Right hindlimb (tissue), 1 donor: ENCODE results near the gene ALKBH7.
"Not testable (repeated sequence)": the region's sequence is repeated elsewhere in the genome, so short reads cannot be mapped to it uniquely, and the experiment has no call there.

Experiments
- DNase-seq: peaks from one replicate; pipeline ENCODE4 v3.0.0-alpha.2; 2018

ALKBH7 gene, protein sequence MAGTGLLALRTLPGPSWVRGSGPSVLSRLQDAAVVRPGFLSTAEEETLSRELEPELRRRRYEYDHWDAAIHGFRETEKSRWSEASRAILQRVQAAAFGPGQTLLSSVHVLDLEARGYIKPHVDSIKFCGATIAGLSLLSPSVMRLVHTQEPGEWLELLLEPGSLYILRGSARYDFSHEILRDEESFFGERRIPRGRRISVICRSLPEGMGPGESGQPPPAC

GRCh38 chr19:6372594-6373095 is at the start of gene ALKBH7:
Gene ALKBH7, plus strand, starts transcription at chr19:6372794. Its CDS starts 27 bp downstream, at chr19:6372821.
- peak; percentile 99 for DNase-seq

DNA sequence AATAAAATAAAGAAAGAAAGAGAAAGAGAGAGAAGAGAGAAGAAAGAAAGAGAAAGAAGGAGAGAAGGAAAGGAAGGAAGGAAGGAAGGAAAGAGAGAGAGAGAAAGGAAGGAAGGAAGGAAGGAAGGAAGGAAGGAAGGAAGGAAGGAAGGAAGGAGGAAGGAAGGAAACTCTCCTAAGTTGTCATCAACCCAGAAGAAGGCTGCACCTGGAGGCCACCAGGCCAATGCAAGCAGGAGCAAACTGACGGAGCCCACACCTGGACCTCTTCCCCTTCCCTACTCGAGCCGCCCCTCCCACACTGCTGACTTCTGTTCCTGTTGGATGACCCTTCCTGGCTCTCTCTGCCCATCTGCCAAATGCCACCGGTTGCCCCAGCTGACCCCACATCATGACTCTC is 47.8 kb upstream of the ALKBH7 start:
- DNase-seq: no peak

DNA sequence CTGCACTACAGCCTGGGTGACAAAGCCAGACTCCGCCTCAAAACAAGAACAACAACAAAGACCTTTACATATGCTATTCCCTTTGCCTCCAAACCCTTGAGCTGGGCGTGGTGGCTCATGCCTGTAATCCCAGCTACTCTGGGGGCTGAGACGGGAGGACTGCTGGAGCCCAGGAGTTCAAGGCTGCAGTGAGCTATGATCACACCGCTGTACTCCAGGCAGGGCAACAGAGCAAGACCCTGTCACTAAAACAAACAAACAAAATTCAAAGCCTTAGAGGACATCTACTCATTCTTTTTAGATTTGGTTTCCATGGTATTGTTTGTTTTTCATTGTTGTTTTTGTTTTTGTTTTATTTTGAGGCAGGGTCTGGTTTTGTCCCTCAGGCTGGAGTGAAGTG is 47.0 kb upstream of the ALKBH7 start:
- no peak for DNase-seq

GRCh38 chr19:6326815-6327214 is 45.8 kb upstream of the ALKBH7 start:
- DNase-seq: no peak

DNA sequence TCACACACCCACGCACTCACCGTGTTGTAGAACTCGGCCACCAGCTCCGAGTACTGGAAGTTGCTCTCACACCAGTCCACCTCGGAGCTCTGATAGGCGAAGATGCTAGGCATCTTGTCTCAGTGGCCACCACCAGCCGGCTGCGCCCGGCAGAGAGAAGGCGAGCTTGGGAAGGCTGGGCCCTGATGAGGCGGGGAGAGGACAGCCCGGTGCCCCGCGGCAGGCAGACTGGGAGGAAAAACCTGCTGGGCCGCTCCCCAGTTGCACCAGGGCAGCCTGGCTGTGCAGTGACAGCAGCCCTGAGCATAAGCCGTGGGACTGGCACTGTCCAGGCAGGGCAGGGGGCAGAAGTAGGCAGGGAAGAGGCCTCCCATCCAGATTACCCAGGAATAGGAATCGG is 39.2 kb upstream of the ALKBH7 start, which contains the start of gene ACER1:
TSS of gene ACER1 (minus strand) at position 174 of the 400 bp plus-strand sequence. CDS start at position 113, 61 bp downstream.
- DNase-seq: no peak

GRCh38 chr19:6334490-6335285 is 37.9 kb upstream of the ALKBH7 start:
- no peak for DNase-seq

DNA sequence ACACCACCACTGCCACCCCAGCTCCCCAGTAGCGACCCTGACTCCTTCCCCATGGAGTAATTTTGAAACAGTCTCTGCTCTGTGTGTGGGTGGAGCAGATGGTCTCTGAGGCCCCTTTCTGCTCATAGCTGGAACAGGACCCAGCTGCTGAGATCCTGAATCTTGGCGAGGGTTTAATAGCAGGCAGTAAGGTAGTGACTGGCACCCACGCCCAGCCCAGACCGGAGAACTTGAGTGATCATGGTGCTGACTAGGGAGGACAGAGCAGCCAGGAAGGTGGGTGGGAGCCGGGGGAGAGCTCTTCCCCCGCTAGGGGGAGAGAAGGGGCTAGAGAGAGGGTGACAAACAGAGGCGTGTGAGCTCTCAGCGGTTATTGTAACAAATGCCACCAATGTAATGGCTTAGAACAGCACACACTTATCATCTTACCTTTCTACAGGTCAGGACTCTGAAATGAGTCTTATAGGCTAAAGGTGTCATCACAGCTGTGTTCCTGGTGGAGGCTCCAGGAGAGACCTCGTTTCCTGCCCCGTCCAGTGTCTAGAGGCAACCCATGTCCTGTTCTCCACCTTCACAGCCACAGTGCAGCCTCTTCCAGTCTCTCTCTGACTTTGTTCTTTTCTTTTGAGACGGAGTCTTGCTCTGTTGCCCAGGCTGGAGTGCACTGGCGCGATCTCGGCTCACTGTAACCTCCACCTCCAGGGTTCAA is 31.9 kb upstream of the ALKBH7 start:
- DNase-seq: no peak

GRCh38 chr19:6343462-6343861 is 29.1 kb upstream of the ALKBH7 start:
- DNase-seq: no peak

GRCh38 chr19:6349271-6349670 is 23.3 kb upstream of the ALKBH7 start:
- DNase-seq: not testable (repeated sequence)

DNA sequence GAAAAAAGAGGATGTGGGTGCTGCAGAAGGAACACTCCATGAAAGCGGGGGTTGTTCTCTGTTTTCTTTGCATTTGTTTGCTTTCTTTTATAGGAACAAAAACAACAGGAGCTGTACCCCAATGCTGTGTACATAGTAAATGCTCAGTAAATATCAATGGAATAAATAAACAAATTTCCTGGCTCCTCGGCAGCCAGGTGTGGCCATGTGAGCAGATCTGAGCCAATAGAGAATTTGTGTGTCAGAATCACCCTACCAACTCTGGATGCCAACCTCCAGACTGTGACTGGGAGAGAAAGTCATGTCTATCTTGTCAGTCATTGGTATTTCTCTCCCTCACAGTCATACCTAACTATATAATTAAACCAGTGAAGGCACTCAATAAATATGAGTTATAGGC is 21.9 kb upstream of the ALKBH7 start:
- DNase-seq: no peak

DNA sequence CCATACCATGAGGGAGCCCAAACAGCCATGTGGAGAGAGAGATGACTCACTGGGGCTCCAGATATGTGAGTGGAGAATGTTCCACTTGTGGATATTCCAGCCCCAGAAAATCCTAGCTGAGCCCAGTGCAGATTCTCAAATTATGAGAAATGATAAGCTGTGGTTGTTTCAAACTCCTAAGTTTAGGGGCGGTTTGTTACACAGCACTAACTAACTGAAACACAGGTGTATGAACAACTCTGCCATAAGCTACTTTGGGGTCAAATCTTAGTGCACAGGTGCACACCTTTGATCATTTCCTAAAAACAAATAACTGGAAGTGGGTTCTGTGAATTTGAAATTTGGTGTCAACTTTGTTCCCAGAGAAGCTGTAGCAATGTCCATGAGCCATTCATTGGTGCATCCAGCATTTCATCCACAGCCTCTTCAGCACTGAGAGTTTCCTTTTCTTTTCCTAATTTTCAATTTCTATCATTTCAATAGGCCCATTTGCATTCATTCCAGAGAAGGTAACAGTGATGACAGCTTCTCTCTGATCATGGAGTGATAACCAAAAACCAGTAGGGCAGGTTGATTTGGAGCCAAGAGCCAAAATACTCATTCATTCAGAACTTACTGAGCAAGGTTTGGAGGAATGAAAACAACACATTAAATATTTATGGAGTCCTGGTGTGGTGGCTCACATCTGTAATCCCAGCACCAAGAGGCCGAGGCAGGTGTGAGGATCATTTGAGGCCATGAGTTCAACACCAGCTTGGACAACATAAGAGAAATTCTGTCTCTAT is 20.0 kb upstream of the ALKBH7 start:
- no peak for DNase-seq

GRCh38 chr19:6354098-6354674 is 18.4 kb upstream of the ALKBH7 start:
- DNase-seq: no peak

DNA sequence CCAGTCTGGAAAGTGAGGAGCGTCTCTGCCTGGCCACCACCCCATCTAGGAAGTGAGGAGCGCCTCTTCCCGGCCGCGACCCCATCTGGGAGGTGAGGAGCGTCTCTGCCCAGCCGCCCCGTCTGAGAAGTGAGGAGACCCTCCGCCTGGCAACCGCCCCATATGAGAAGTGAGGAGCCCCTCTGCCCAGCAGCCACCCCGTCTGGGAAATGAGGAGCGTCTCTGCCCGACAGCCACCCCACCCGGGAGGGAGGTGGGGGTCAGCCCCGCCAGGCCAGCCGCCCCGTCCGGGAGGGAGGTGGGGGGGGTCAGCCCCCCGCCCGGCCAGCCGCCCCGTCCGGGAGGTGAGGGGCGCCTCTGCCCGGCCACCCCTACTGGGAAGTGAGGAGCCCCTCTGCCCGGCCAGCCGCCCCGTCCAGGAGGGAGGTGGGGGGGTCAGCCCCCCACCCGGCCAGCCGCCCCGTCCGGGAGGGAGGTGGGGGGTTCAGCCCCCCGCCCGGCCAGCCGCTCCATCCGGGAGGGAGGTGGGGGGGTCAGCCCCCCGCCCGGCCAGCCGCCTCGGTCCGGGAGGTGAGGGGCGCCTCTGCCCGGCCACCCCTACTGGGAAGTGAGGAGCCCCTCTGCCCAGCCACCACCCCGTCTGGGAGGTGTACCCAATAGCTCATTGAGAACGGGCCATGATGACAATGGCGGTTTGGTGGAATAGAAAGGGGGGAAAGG is 17.1 kb upstream of the ALKBH7 start:
- not testable (repeated sequence) for DNase-seq

DNA sequence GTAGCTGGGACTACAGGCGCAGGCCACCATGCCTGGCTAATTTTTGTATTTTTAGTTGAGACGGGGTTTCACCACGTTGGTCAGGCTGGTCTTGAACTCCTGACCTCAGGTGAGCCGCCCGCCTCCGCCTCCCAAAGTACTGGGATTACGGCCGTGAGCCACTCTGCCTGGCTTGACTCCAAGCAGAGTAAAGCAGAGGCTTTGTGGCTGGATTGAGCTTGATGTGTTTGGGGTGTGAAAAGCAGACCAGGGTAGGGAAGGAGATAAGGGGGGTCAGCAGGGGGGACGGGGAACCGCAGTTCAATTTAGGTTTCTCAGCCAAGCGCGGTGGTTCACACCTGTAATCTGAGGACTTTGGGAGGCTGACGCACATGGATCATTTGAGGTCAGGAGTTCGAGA is 15.4 kb upstream of the ALKBH7 start:
- DNase-seq: no peak

DNA sequence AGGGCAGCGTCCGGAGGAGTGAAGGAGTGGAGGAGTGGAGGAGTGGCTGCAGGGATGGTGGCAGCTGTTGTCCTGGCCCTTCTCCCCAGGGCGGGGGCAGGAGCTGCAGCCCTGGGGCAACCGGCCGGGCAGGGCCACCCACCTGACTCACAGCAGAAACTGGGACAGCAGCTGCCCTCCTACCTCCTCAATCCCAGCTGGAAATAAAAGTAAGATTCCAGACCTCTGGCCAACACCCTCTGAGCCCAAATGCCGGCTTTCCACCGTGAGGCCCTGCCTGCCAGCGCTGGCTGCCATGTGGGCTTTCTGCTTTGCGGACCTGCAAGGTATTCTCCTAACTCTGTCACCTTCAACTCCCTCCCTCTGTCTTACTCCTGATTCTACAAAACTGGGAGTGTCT is 14.6 kb upstream of the ALKBH7 start:
- DNase-seq: no peak

- no peak for DNase-seq
These were observed 12.8 kb upstream of the ALKBH7 start for GRCh38 chr19:6359568-6360341.

GRCh38 chr19:6360445-6360844 is 12.1 kb upstream of the ALKBH7 start:
- DNase-seq: not testable (repeated sequence)

DNA sequence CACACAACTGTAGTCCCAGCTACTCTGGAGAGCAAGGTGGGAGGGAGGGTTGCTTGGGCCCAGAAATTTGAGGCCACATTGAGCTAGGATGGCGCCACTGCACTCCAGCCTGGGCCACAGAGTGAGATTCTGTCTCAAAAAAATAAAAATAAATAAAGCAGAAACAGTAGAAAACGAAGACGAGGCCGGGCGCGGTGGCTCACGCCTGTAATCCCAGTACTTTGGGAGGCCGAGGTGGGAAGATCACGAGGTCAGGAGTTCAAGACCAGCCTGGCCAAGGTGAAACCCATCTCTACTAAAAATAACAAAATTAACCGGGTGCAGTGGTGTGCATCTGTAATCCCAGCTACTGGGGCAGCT is 11.8 kb upstream of the ALKBH7 start:
- not testable (repeated sequence) for DNase-seq

GRCh38 chr19:6362027-6362350 is 10.6 kb upstream of the ALKBH7 start:
- DNase-seq: no peak

DNA sequence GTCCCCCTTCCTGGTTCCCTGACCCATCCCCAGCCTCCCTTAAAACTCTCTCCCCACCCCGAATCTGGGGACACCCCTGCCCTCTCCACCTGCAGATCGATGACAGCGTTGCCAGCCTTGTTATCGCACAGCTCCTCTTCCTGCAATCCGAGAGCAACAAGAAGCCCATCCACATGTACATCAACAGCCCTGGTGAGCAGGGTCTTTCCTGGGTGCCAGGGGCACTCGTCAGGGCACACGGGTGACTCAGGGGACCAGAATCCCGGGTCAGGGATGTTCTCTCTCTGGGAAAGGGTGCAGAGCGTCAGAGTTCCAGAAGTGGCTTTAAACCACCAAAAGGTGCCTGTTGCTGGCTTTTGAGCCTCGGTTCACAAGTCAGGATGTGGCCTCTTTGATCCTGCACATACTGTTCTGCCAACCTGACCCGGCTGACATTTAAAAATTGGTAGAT is 10.2 kb upstream of the ALKBH7 start:
- no peak for DNase-seq

DNA sequence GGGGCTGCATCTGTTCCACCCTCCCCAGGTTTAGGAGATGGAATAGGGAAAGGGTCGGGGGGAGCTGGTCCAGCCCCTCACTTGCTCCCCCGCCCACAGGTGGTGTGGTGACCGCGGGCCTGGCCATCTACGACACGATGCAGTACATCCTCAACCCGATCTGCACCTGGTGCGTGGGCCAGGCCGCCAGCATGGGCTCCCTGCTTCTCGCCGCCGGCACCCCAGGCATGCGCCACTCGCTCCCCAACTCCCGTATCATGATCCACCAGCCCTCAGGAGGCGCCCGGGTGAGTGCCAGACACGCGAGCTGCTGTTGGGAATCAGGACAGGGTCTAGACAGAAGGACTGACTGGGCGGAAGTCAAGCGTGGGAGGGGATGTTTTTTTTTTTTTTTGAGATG is 8.2 kb upstream of the ALKBH7 start:
- DNase-seq: no peak
